HepG2 (cell line): ENCODE data around the gene KSR1. TPM values are rescaled to one million over a fixed set of nuclear protein-coding genes. Genes with fewer than 3 reads are reported as not detected.
A peak's percentile ranks its signal among the peaks of the same experiment; 100 is the strongest.

ENCODE experiments used
- CBX1 ChIP-seq: IDR thresholded peaks from one replicate; pipeline ENCODE4 v1.6.1; 2016; ENCODE audit warnings: antibody characterized with exemption, low read depth
- CEBPB ChIP-seq: IDR thresholded peaks from 2 replicates; pipeline ENCODE4 v1.6.1; 2011; ENCODE audit warnings: low read depth, low read length, improper control_type of control experiment, borderline replicate concordance
- GPN1 ChIP-seq: sonication (generic); formaldehyde crosslinking; IDR thresholded peaks from 2 replicates; pipeline ENCODE4 v1.5.1; 2020; ENCODE audit warnings: missing genetic modification reagents, borderline replicate concordance
- HNRNPL ChIP-seq: fragments of 200-400 bp; formaldehyde crosslinking; IDR thresholded peaks from 2 replicates; pipeline ENCODE4 v1.6.1; 2017; ENCODE audit warnings: mild to moderate bottlenecking, low read depth, low read length
- IKZF1 ChIP-seq: fragments of 450-650 bp; IDR thresholded peaks from 2 replicates; pipeline ENCODE4 v1.7.1; 2016
- KDM2A ChIP-seq: sonication (generic); formaldehyde crosslinking; IDR thresholded peaks from 2 replicates; pipeline ENCODE4 v1.4.0; 2020; ENCODE audit warnings: low read depth, missing genetic modification reagents, borderline replicate concordance
- MAZ ChIP-seq, 2 experiments: sonication (generic) in 1 of 2; formaldehyde crosslinking in 1 of 2; IDR thresholded peaks; 2 replicates each; pipeline versions ENCODE4 v1.5.0 to v1.6.1; 2012 to 2020; ENCODE audit warnings: low read depth in 2 of 2, mild to moderate bottlenecking in 2 of 2, borderline replicate concordance in 1 of 2, improper control_type of control experiment in 1 of 2, low read length in 1 of 2, missing genetic modification reagents in 1 of 2, moderate library complexity in 1 of 2
- SP4 ChIP-seq: sonication (generic); formaldehyde crosslinking; IDR thresholded peaks from 2 replicates; pipeline ENCODE4 v1.8.1; 2023; ENCODE audit warnings: mild to moderate bottlenecking, missing genetic modification reagents
- SSRP1 ChIP-seq: IDR thresholded peaks from 2 replicates; pipeline ENCODE4 v1.6.1; 2016; ENCODE audit warnings: control low read depth
- TGIF2 ChIP-seq: IDR thresholded peaks from 2 replicates; pipeline ENCODE4 v1.6.1; 2016; ENCODE audit warnings: control low read depth, missing compliant biosample characterization
- YEATS4 ChIP-seq: sonication (generic); formaldehyde crosslinking; IDR thresholded peaks from 2 replicates; pipeline ENCODE4 v1.4.0; 2020; ENCODE audit warnings: missing genetic modification reagents, borderline replicate concordance
- ZBTB40 ChIP-seq, 2 experiments: fragments of 450-650 bp in 1 of 2; sonication (generic) in 1 of 2; formaldehyde crosslinking in 1 of 2; IDR thresholded peaks; 2 replicates each; pipeline versions ENCODE4 v1.6.1 to v1.8.0; 2016 to 2022; ENCODE audit warnings: antibody characterized with exemption in 1 of 2, mild to moderate bottlenecking in 1 of 2, missing genetic modification reagents in 1 of 2
- ZNF138 ChIP-seq: sonication (generic); formaldehyde crosslinking; IDR thresholded peaks from 2 replicates; pipeline ENCODE4 v1.5.0; 2020; ENCODE audit warnings: mild to moderate bottlenecking, low read depth, missing genetic modification reagents
- ZNF501 ChIP-seq: sonication (generic); formaldehyde crosslinking; IDR thresholded peaks from 2 replicates; pipeline ENCODE4 v1.5.1; 2020; ENCODE audit warnings: mild to moderate bottlenecking, moderate library complexity, missing genetic modification reagents
- ZNF570 ChIP-seq: sonication (generic); formaldehyde crosslinking; IDR thresholded peaks from 2 replicates; pipeline ENCODE4 v1.4.0; 2020; ENCODE audit warnings: mild to moderate bottlenecking, missing genetic modification reagents, borderline replicate concordance
- ZNF773 ChIP-seq: sonication (generic); formaldehyde crosslinking; IDR thresholded peaks from 2 replicates; pipeline ENCODE4 v1.4.0; 2020; ENCODE audit warnings: missing genetic modification reagents, borderline replicate concordance
- polyA plus RNA-seq, 8 experiments: library from polyadenylated mRNA; depleted of rRNA in 3 of 8; stranded (reverse) in 7 of 8; unstranded in 1 of 8; fragments of >200 nt; fragmentation: Illumina TruSeq in 4 of 8; extraction: Trizol in 4 of 8; gene quantifications; 2 replicates each; pipeline versions ENCODE4 v1.2.1 to v1.2.3, GENCODE V29; 2011 to 2016; ENCODE audit warnings: low read depth in 4 of 8, missing spikeins in 1 of 8, mixed read lengths in 1 of 8; ENCODE audit not compliant: insufficient read depth in 1 of 8
- total RNA-seq, 5 experiments: library from RNA; depleted of rRNA; stranded (reverse); fragments of >200 nt; fragmentation: Illumina TruSeq; extraction: Trizol; gene quantifications; 2 replicates each; pipeline ENCODE4 v1.2.3, GENCODE V29; 2016; ENCODE audit warnings: low read depth in 1 of 5
- TF ChIP-seq, protein P1 (sequence below): sonication (generic); formaldehyde crosslinking; IDR thresholded peaks from 2 replicates; pipeline ENCODE4 v1.8.1; 2023; ENCODE audit warnings: mild to moderate bottlenecking, missing genetic modification reagents
- TF ChIP-seq, protein P2 (sequence below): sonication (generic); IDR thresholded peaks from 2 replicates; pipeline ENCODE4 v1.6.1; 2016; ENCODE audit warnings: low read depth, borderline replicate concordance

Gene KSR1
- total and polyA plus RNA-seq, 2 of the 13 experiments (the other 11 are each of a cell fraction or from before 2014, with no cell fraction given) = 10.1 to 16.6 TPM

GRCh38 chr17:27520491-27521185 is 64.4 kb downstream of the KSR1 start (continued):
- TF ChIP-seq, protein P1, sequence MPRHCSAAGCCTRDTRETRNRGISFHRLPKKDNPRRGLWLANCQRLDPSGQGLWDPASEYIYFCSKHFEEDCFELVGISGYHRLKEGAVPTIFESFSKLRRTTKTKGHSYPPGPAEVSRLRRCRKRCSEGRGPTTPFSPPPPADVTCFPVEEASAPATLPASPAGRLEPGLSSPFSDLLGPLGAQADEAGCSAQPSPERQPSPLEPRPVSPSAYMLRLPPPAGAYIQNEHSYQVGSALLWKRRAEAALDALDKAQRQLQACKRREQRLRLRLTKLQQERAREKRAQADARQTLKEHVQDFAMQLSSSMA (CRISPR knock-in tag) = no peak
- no peak for TF ChIP-seq CEBPB
- TF ChIP-seq KDM2A (CRISPR knock-in tag) = no peak
- no peak for TF ChIP-seq SSRP1 (CRISPR knock-in tag)
- TF ChIP-seq ZBTB40 (IDR thresholded peaks at IDR 0.05) = no peak
- TF ChIP-seq ZBTB40 (CRISPR knock-in tag; IDR thresholded peaks at IDR 0.05) = peak; percentile 35; the same call in 1 of the 2 replicates
- no peak for TF ChIP-seq CBX1
- no peak for TF ChIP-seq GPN1 (CRISPR knock-in tag)
- no peak for TF ChIP-seq ZNF570
- TF ChIP-seq, protein P2, sequence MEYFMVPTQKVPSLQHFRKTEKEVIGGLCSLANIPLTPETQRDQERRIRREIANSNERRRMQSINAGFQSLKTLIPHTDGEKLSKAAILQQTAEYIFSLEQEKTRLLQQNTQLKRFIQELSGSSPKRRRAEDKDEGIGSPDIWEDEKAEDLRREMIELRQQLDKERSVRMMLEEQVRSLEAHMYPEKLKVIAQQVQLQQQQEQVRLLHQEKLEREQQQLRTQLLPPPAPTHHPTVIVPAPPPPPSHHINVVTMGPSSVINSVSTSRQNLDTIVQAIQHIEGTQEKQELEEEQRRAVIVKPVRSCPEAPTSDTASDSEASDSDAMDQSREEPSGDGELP = peak; percentile 63; the same call in 1 of the 2 replicates
- peak; percentile 98 for TF ChIP-seq HNRNPL
- no peak for TF ChIP-seq YEATS4 (CRISPR knock-in tag)
- peak; percentile 56; the same call in 1 of the 2 replicates for TF ChIP-seq TGIF2 (CRISPR knock-in tag)
- TF ChIP-seq SP4 (CRISPR knock-in tag) = no peak
- no peak for TF ChIP-seq MAZ (IDR thresholded peaks at IDR 0.05; ENCODE audit: borderline replicate concordance, low read depth, low read length)
- TF ChIP-seq MAZ (CRISPR knock-in tag; IDR thresholded peaks at IDR 0.05; ENCODE audit: low read depth) = no peak
- no peak for TF ChIP-seq ZNF501
- peak; percentile 67; the same call in 1 of the 2 replicates for TF ChIP-seq ZNF138 (CRISPR knock-in tag)
- no peak for TF ChIP-seq ZNF773 (CRISPR knock-in tag)
- no peak for TF ChIP-seq IKZF1
